Left kidney (tissue), 2 donors: ENCODE results near the gene SEMA4D. TPM values are rescaled to one million over a fixed set of nuclear protein-coding genes. Genes with fewer than 3 reads are reported as not detected.

Experiments
- DNase-seq: peaks from one replicate; pipeline ENCODE4 v3.0.0-alpha.2; 2013
- polyA plus RNA-seq: library from polyadenylated mRNA; unstranded; fragments of 120-200 nt; gene quantifications from one replicate; pipeline ENCODE4 v1.2.1, GENCODE V29; 2013; ENCODE audit not compliant: insufficient read length

SEMA4D gene
- polyA plus RNA-seq, 1 donor: 56.0 TPM

- no peak for DNase-seq
Measured at GRCh38 chr9:89313842-89314241, 184.1 kb downstream of the SEMA4D start.

- peak; percentile 53 for DNase-seq
Measured at GRCh38 chr9:89312222-89312571, 185.7 kb downstream of the SEMA4D start.

- peak; percentile 22 for DNase-seq
Measured at GRCh38 chr9:89311346-89312221, 186.3 kb downstream of the SEMA4D start.

Other genes starting within 250 kb of the SEMA4D start
- gene CKS2, start 186.9 kb downstream of the SEMA4D start, polyA plus RNA-seq: 101 TPM
- 114 TPM for gene SECISBP2, start 179.6 kb downstream of the SEMA4D start, polyA plus RNA-seq
- 1.7 TPM for gene GADD45G, start 106.9 kb upstream of the SEMA4D start, polyA plus RNA-seq